NCI-H1417 treated with DMSO at 0.1 percent for 48 hours (cell line): Measurements from ENCODE around the gene ADARB2.
"Not testable (repeated sequence)": the region's sequence is repeated elsewhere in the genome, so short reads cannot be mapped to it uniquely, and the experiment has no call there.

ENCODE experiments used
- DNase-seq: peaks from one replicate; lab custom pipeline; 2025; lab: John Stamatoyannopoulos, UW

ADARB2 gene

GRCh38 chr10:1368842-1369171, 368.5 kb downstream of the ADARB2 start:
- DNase-seq = no peak

GRCh38 chr10:1367938-1368841, 369.1 kb downstream of the ADARB2 start:
- no peak for DNase-seq

- no peak for DNase-seq
Observed at GRCh38 chr10:1366811-1367425, 370.4 kb downstream of the ADARB2 start.

- DNase-seq = no peak
Observed at GRCh38 chr10:1366322-1366691, 371.0 kb downstream of the ADARB2 start.

- no peak for DNase-seq
Observed at GRCh38 chr10:1365540-1366321, 371.6 kb downstream of the ADARB2 start.

GRCh38 chr10:1364151-1364910, 373.0 kb downstream of the ADARB2 start:
- no peak for DNase-seq

GRCh38 chr10:1363446-1364121, 373.7 kb downstream of the ADARB2 start:
- no peak for DNase-seq

- no peak for DNase-seq
Observed at GRCh38 chr10:1362589-1363445, 374.5 kb downstream of the ADARB2 start.

- DNase-seq = no peak
Observed at GRCh38 chr10:1361411-1362105, 375.8 kb downstream of the ADARB2 start.

- no peak for DNase-seq
Observed at GRCh38 chr10:1360558-1361164, 376.7 kb downstream of the ADARB2 start.

GRCh38 chr10:1360011-1360557, 377.2 kb downstream of the ADARB2 start:
- DNase-seq = no peak

GRCh38 chr10:1359626-1359955, 377.7 kb downstream of the ADARB2 start:
- no peak for DNase-seq

- DNase-seq = no peak
Observed at GRCh38 chr10:1358860-1359625, 378.3 kb downstream of the ADARB2 start.

GRCh38 chr10:1358147-1358546, 379.2 kb downstream of the ADARB2 start:
- DNase-seq = no peak

- no peak for DNase-seq
Observed at GRCh38 chr10:1356349-1356748, 381.0 kb downstream of the ADARB2 start.

GRCh38 chr10:1354809-1355710, 382.3 kb downstream of the ADARB2 start:
- no peak for DNase-seq

- not testable (repeated sequence) for DNase-seq
Observed at GRCh38 chr10:1352296-1352695, 385.0 kb downstream of the ADARB2 start.

- no peak for DNase-seq
Observed at GRCh38 chr10:1348773-1349050, 388.6 kb downstream of the ADARB2 start.
